Measurements from ENCODE around the gene LAMP1. TPM values are rescaled to one million over a fixed set of nuclear protein-coding genes. Genes with fewer than 3 reads are reported as not detected.
A peak's percentile ranks its signal among the peaks of the same experiment; 100 is the strongest.

The LAMP1 gene
- total RNA-seq, 3 donors from 2014 or later, result 182 to 207 (median 205) TPM

- DNase-seq, result no peak
- no peaks in the 10 kb centered on the region for H3K4me1 ChIP-seq (ENCODE audit: low read depth)
- intact Hi-C loops (cut with DNase I, micrococcal nuclease), result no loop called here
- no peak for TF ChIP-seq CTCF (IDR thresholded peaks at IDR 0.05)
- H3K4me3 ChIP-seq, result no peak overlapping the region
- ATAC-seq, result no peak
- no peaks in the 10 kb centered on the region for H3K9me3 ChIP-seq
- no peaks in the 10 kb centered on the region for H3K36me3 ChIP-seq (ENCODE audit: low read depth)
Measured at GRCh38 chr13:113274721-113275120, 22.3 kb upstream of the LAMP1 start.

GRCh38 chr13:113275387-113275786 is 21.7 kb upstream of the LAMP1 start:
- Histone ChIP-seq H3K4me1 (ENCODE audit: low read depth) (no peaks in the 10 kb centered on the region), H3K4me3 (no peak overlapping the region), H3K36me3 (ENCODE audit: low read depth) (no peaks in the 10 kb centered on the region), H3K9me3 (no peaks in the 10 kb centered on the region)
- intact Hi-C loops (cut with DNase I, micrococcal nuclease), result no loop called here
- no peak for TF ChIP-seq CTCF (IDR thresholded peaks at IDR 0.05)
- ATAC-seq, result peak; percentile 84
- peak in 2 of 3 donors; percentile 55 to 59 for DNase-seq

- Histone ChIP-seq H3K9me3 (no peaks in the 10 kb centered on the region), H3K4me1 (ENCODE audit: low read depth) (no peaks in the 10 kb centered on the region), H3K36me3 (ENCODE audit: low read depth) (no peaks in the 10 kb centered on the region), H3K4me3 (no peak overlapping the region)
- intact Hi-C loops (cut with DNase I, micrococcal nuclease), result no loop called here
- TF ChIP-seq CTCF (IDR thresholded peaks at IDR 0.05), result no peak
- no peak for DNase-seq
- no peak for ATAC-seq
Measured at GRCh38 chr13:113280126-113280525, 16.9 kb upstream of the LAMP1 start.

- intact Hi-C loops (cut with DNase I, micrococcal nuclease), result no loop called here
- H3K4me1 ChIP-seq (ENCODE audit: low read depth), result no peaks in the 10 kb centered on the region
- H3K4me3 ChIP-seq, result no peak overlapping the region
- DNase-seq (no peak), ATAC-seq (no peak)
- no peaks in the 10 kb centered on the region for H3K9me3 ChIP-seq
- H3K36me3 ChIP-seq (ENCODE audit: low read depth), result no peaks in the 10 kb centered on the region
- TF ChIP-seq CTCF (IDR thresholded peaks at IDR 0.05), result no peak
Measured at GRCh38 chr13:113283904-113284303, 13.1 kb upstream of the LAMP1 start.

GRCh38 chr13:113288880-113289279 is 8.2 kb upstream of the LAMP1 start:
- H3K4me3 ChIP-seq, result no peak overlapping the region
- H3K9me3 ChIP-seq, result no peaks in the 10 kb centered on the region
- ATAC-seq (no peak), DNase-seq (no peak)
- H3K36me3 ChIP-seq (ENCODE audit: low read depth), result no peaks in the 10 kb centered on the region
- TF ChIP-seq CTCF (IDR thresholded peaks at IDR 0.05), result no peak
- intact Hi-C loops (cut with DNase I, micrococcal nuclease), result no loop called here
- H3K4me1 ChIP-seq (ENCODE audit: low read depth), result no peaks in the 10 kb centered on the region

- Histone ChIP-seq H3K36me3 (ENCODE audit: low read depth) (no peaks in the 10 kb centered on the region), H3K4me3 (no peak overlapping the region), H3K4me1 (ENCODE audit: low read depth) (no peaks in the 10 kb centered on the region), H3K9me3 (no peaks in the 10 kb centered on the region)
- intact Hi-C loops (cut with DNase I, micrococcal nuclease), result no loop called here
- ATAC-seq (no peak), DNase-seq (no peak)
- no peak for TF ChIP-seq CTCF (IDR thresholded peaks at IDR 0.05)
Measured at GRCh38 chr13:113291129-113291528, 5.9 kb upstream of the LAMP1 start.

Measured in mucosa of descending colon (tissue), 3 donors.